H1 (cell line): ENCODE measurements around the gene RALGAPA1. TPM values are rescaled to one million over a fixed set of nuclear protein-coding genes. Genes with fewer than 3 reads are reported as not detected.

Experiments
- CHD7 ChIP-seq: fragments of 300-600 bp; sonication (generic); IDR thresholded peaks from 2 replicates; pipeline ENCODE4 v1.7.1; 2012; ENCODE audit warnings: low read length, moderate library complexity, mild to moderate bottlenecking, inconsistent platforms; ENCODE audit not compliant: insufficient replicate concordance
- polyA plus RNA-seq, 7 experiments: library from polyadenylated mRNA; depleted of rRNA in 3 of 7; stranded (reverse) in 5 of 7; unstranded in 2 of 7; fragments of >200 nt in 5 of 7; fragments of 200-250 nt in 2 of 7; gene quantifications; 1 replicate in 5 of 7; 2 replicates in 1 of 7; 4 replicates in 1 of 7; pipeline versions ENCODE4 v1.2.1 to v1.2.3, GENCODE V29; 2011 to 2013; ENCODE audit warnings: missing spikeins in 2 of 7, mixed read lengths in 2 of 7
- total RNA-seq: library from RNA; stranded (reverse); fragmentation: NEBNext Ultra II Directional; extraction: Animal tissue kit (Norgen Biotek cat#: 25700); gene quantifications from 2 replicates; pipeline ENCODE4 v1.2.1, GENCODE V29; 2021

Gene RALGAPA1
- total and polyA plus RNA-seq, 2 of the 8 experiments (the other 6 are each of a cell fraction or from before 2014, with no cell fraction given): 4.2 to 26.7 TPM

GRCh38 chr14:35849122-35849521 lies 40.0 kb upstream of the RALGAPA1 start (continued):
- TF ChIP-seq CHD7: no peak
- TF ChIP-seq, all 59 proteins: peak for 0
